OCI-LY7 (cell line): ENCODE data around the gene AR. TPM values are rescaled to one million over a fixed set of nuclear protein-coding genes. Genes with fewer than 3 reads are reported as not detected.

Source experiments
- BruUV-seq: library from RNA; stranded (reverse); fragments of 400-500 nt; replicated peaks from 2 replicates; lab custom pipeline; 2021; lab: Mats Ljungman, UMichigan
- CTCF ChIA-PET: fragments of 300-600 bp; sonication (Branson Sonifier 250); formaldehyde crosslinking; loops from one replicate; lab custom pipeline; 2022; ENCODE audit warnings: antibody characterized with exemption; ENCODE audit not compliant: unreplicated experiment; lab: Charles Lee
- POLR2A ChIA-PET: fragments of 300-600 bp; sonication (Branson Sonifier 250); formaldehyde crosslinking; loops from one replicate; lab custom pipeline; 2022; ENCODE audit warnings: antibody characterized with exemption; lab: Charles Lee
- DNase-seq: peaks from one replicate; pipeline ENCODE4 v3.0.0-alpha.2; 2015; ENCODE audit warnings: low spot score
- H2AFZ ChIP-seq: fragments of 200-600 bp; sonication (generic), shearing (Covaris generic); 2 replicates; pipeline ENCODE4 v1.6.1; 2014; ENCODE audit warnings: mild to moderate bottlenecking, antibody characterized with exemption, low read length, moderate library complexity
- H3K27ac ChIP-seq: fragments of 200-600 bp; sonication (generic); 2 replicates; pipeline ENCODE4 v1.5.1; 2014; ENCODE audit warnings: mixed run types, low read depth, mild to moderate bottlenecking, moderate library complexity, low read length, inconsistent platforms; ENCODE audit not compliant: poor library complexity, severe bottlenecking
- H3K36me3 ChIP-seq: fragments of 200-600 bp; sonication (generic); 2 replicates; pipeline ENCODE4 v1.6.1; 2014; ENCODE audit warnings: mild to moderate bottlenecking, antibody characterized with exemption, low read length, moderate library complexity, mixed read lengths; ENCODE audit not compliant: insufficient read depth
- H3K4me1 ChIP-seq: fragments of 200-600 bp; sonication (generic); 2 replicates; pipeline ENCODE4 v1.5.1; 2014; ENCODE audit warnings: mild to moderate bottlenecking, low read length; ENCODE audit not compliant: insufficient read depth, poor library complexity, severe bottlenecking
- H3K4me2 ChIP-seq: fragments of 200-600 bp; sonication (generic); 2 replicates; pipeline ENCODE4 v1.6.1; 2014; ENCODE audit warnings: mild to moderate bottlenecking, low read length
- H3K4me3 ChIP-seq: fragments of 200-600 bp; sonication (generic); 2 replicates; pipeline ENCODE4 v1.5.1; 2014; ENCODE audit warnings: mild to moderate bottlenecking, low read depth, low read length; ENCODE audit not compliant: poor library complexity, severe bottlenecking
- H3K79me2 ChIP-seq: fragments of 200-600 bp; sonication (generic); 2 replicates; pipeline ENCODE4 v1.6.1; 2016; ENCODE audit warnings: low read depth, mild to moderate bottlenecking, low read length, moderate library complexity, mixed read lengths; ENCODE audit not compliant: insufficient read depth
- H3K9me2 ChIP-seq: fragments of 200-600 bp; sonication (generic); 2 replicates; pipeline ENCODE4 v1.6.1; 2016; ENCODE audit warnings: mild to moderate bottlenecking, low read length, mixed read lengths; ENCODE audit not compliant: insufficient read depth
- H3K9me3 ChIP-seq: fragments of 200-600 bp; sonication (generic); 2 replicates; pipeline ENCODE4 v1.6.1; 2014; ENCODE audit warnings: mild to moderate bottlenecking, mixed run types, low read length, mixed read lengths
- H4K20me1 ChIP-seq: fragments of 200-600 bp; sonication (generic); 2 replicates; pipeline ENCODE4 v1.6.1; 2014; ENCODE audit warnings: mild to moderate bottlenecking, antibody characterized with exemption, low read length, moderate library complexity, mixed read lengths; ENCODE audit not compliant: insufficient read depth
- CTCF ChIP-seq: fragments of 200-600 bp; sonication (generic); conservative IDR thresholded peaks from 2 replicates; pipeline ENCODE4 v1.5.1; 2014; ENCODE audit warnings: mild to moderate bottlenecking, antibody characterized with exemption, low read length, moderate library complexity, mixed read lengths
- EZH2phosphoT487 ChIP-seq: fragments of 200-600 bp; sonication (generic); IDR thresholded peaks from 2 replicates; pipeline ENCODE4 v1.6.1; 2018; ENCODE audit warnings: low read depth, borderline replicate concordance, mild to moderate bottlenecking, mixed run types, antibody characterized with exemption, low read length, moderate library complexity, mixed read lengths
- intact Hi-C: fragments of 100-400 bp; cut with micrococcal nuclease; formaldehyde crosslinking; loops from one replicate; pipeline ENCODE4 v1.10.0; 2022; ENCODE audit not compliant: unreplicated experiment
- total RNA-seq, 2 experiments: library from RNA; depleted of rRNA in 1 of 2; stranded (reverse); fragments of >200 nt in 1 of 2; shearing (Covaris generic) in 1 of 2; gene quantifications; 2 replicates each; pipeline ENCODE4 v1.2.3, GENCODE V29; 2014 to 2022

The AR gene
- total RNA-seq, 2 experiments from 2014 or later: not detected

- intact Hi-C loops: no loop called here
- CTCF ChIA-PET: no interaction called here
Observed at GRCh38 chrX:67563469-67564448, 19.9 kb downstream of the AR start.

GRCh38 chrX:67564475-67564874 is 20.7 kb downstream of the AR start:
- TF ChIP-seq EZH2phosphoT487 (no peak), CTCF (no peak)
- no peak overlapping the region for H2AFZ ChIP-seq
- H3K36me3 ChIP-seq: no peaks in the 10 kb centered on the region
- H3K4me2 ChIP-seq: no peak overlapping the region
- DNase-seq: no peak
- POLR2A ChIA-PET: no interaction called here
- intact Hi-C loops: no loop called here
- no peaks in the 10 kb centered on the region for H4K20me1 ChIP-seq
- no peaks in the 10 kb centered on the region for H3K79me2 ChIP-seq
- BruUV-seq: no TSS peak
- H3K9me2 ChIP-seq: no peaks in the 10 kb centered on the region
- H3K9me3 ChIP-seq: no peaks in the 10 kb centered on the region
- H3K4me1 ChIP-seq: no peaks in the 10 kb centered on the region
- CTCF ChIA-PET: no interaction called here
- H3K27ac ChIP-seq: no peak overlapping the region
- no peak overlapping the region for H3K4me3 ChIP-seq

More at GRCh38 chrX:67563469-67564448, 19.9 kb downstream of the AR start:
- H3K4me1 ChIP-seq: no peaks in the 10 kb centered on the region
- BruUV-seq: no TSS peak
- no peak overlapping the region for H3K4me2 ChIP-seq
- POLR2A ChIA-PET: no interaction called here
- no peak overlapping the region for H3K27ac ChIP-seq
- H3K36me3 ChIP-seq: no peaks in the 10 kb centered on the region
- H3K79me2 ChIP-seq: no peaks in the 10 kb centered on the region
- no peak for DNase-seq
- no peak overlapping the region for H2AFZ ChIP-seq
- no peak for TF ChIP-seq EZH2phosphoT487
- no peak for TF ChIP-seq CTCF
- no peaks in the 10 kb centered on the region for H3K9me2 ChIP-seq
- no peaks in the 10 kb centered on the region for H4K20me1 ChIP-seq
- no peaks in the 10 kb centered on the region for H3K9me3 ChIP-seq
- no peak overlapping the region for H3K4me3 ChIP-seq

- Histone ChIP-seq H3K79me2 (no peaks in the 10 kb centered on the region), H3K27ac (no peak overlapping the region), H3K9me3 (no peaks in the 10 kb centered on the region), H3K36me3 (no peaks in the 10 kb centered on the region), H3K4me3 (no peak overlapping the region), H3K4me2 (no peak overlapping the region), H4K20me1 (no peaks in the 10 kb centered on the region), H2AFZ (no peak overlapping the region), H3K4me1 (no peaks in the 10 kb centered on the region), H3K9me2 (no peaks in the 10 kb centered on the region)
- CTCF ChIA-PET: no interaction called here
- no peak for TF ChIP-seq CTCF
- TF ChIP-seq EZH2phosphoT487: no peak
- no peak for DNase-seq
- POLR2A ChIA-PET: no interaction called here
- BruUV-seq: no TSS peak
- intact Hi-C loops: no loop called here
Observed at GRCh38 chrX:67568769-67569168, 24.9 kb downstream of the AR start.
